GM18909 (cell line): Measurements from ENCODE around the gene MKNK2.

Source experiments
- ATAC-seq: cut with Tn5 transposase; IDR thresholded peaks from one replicate; pipeline ENCODE4 v1.9.1; 2021; ENCODE audit warnings: mild to moderate bottlenecking; ENCODE audit not compliant: unreplicated experiment, poor library complexity

The MKNK2 gene

DNA sequence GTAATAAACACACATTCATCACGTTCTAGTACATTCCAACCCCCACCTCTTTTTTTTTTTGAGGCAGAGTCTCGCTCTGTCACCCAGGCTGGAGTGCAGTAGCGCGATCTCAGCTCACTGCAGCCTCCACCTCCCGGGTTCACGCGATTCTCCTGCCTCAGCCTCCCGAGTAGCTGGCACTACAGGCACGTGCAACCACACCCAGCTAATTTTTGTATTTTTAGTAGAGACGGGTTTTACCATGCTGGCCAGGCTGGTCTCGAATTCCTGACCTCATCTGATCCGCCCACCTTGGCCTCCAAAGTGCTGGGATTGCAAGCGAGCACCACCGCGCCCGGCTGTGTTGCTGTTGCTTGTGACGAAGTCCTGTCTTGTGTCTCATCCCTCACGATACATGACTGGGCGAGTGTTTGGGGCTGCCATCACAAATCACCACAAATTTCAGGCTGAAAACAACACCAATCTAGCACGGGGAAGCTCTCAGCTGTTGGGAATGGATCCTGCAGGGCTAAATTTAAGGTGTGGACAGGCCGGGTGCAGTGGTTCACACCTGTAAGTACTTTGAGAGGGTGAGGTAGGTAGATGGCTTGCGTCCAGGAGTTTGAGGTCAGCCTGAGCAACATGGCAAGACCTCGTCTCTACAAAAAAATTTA, 29.4 kb upstream of the MKNK2 start:
- ATAC-seq = no peak

DNA sequence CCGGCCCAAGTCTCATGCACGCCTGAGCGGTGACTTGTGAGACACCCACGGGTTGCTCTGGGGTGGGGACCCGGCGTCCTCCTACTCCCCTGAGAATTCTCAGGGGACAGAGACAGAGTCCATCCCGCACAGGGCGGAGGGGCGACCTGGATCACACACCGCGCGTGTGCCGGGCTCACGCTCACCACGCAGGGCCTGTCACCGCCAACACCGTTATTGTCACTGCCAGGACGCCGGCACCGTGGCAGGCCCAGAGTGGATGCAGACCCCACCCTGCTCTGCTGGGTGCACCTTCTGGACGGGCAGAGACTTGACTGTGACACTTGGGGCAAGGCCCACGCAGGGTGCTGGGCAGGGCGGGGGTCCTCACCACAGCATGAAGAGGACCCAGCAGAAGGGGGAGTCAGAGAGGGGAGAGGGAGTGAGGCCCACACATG, 28.8 kb upstream of the MKNK2 start:
- ATAC-seq = no peak

DNA sequence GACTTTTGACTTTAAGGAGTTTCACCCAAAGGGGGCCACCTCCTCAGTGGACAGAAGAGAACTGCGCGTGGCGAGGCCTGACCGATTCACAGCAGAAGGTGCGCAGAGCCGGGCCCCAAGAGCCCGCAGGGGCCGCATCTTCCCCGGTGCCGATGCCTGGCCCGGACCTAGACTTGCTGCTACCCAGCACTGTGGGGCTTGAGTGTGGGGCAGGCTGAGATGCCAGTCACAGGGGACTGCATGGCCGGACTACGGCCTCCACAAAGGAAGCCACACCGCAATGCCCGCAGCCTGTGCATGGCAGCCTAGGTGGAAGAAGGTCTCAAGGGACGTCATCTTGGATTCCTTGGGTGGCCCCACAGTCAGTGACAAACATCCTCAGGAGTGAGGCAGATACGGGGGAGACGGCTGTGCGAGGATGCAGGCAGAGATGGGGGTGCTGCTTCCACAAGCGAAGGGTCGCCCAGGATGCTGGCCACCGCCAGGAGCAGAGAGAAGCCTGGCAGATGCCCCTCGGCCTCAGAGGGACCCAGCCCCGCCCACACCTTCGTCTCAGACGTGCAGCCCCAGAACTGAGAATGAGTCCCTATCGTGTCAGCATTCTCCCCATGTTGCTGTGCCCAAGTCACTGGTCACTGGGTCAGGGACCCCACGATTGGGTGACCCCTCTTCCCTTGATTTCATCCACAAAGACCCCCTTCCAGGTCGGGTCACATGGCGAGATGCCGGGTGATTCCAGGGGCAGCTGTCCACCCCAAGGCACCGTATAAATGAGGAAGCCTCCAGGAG, 28.2 kb upstream of the MKNK2 start:
- no peak for ATAC-seq

DNA sequence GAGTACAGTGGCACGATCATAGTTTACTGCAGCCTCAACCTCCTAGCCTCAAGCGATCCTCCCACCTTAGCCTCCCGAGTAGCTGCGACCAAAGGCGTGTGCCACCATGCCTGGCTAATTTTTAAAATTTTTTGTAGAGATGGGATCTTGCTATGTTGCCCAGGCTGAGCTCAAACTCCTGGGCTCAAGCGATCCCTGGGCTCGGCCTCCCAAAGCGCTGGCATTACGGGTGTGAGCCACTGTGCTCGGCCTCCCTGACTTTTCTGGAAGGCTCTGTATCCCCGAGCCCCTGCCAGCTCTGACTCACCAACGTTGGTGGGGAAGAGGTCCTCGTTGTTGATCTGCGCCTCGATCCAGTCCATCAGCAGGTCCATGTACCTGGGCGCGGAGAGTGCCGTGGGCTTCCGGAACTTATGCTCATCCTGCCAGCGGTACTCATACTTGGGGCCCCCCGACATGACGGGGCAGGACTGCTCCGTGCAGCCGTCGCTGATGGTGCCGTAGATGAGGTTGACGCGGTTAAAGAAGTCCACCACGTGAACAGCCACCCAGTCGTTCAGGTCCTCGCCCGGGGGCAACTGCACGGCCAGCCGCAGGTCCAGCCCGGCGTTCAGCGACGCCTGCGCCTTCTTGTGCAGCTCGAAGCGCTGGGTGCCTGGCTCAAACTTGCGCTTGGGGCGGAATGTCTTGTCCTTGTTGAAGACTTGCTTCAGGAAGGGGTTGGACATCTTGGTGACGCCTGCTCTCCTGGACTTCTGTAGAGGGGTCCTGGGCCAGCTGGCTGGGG, 27.0 kb upstream of the MKNK2 start:
- ATAC-seq = no peak

DNA sequence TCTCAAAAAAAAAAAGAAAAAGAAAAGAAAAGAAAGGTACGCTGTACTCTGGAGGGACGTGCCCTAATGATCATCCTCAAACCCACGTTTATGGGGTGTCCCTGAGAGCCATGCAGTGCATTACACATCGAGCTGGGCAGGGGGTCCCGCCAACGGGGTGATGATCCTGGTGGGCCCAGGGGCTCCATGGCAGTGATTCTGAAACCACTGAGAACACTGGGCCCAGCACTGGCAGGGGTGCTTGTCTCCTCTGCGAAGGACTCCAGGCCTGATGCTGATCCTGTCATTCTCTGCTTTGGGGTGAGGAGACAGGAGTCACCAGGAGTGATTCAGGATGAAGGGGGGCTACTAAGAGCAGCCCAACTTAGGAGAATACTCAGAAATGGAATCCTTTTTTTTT, 26.4 kb upstream of the MKNK2 start:
- ATAC-seq = no peak

DNA sequence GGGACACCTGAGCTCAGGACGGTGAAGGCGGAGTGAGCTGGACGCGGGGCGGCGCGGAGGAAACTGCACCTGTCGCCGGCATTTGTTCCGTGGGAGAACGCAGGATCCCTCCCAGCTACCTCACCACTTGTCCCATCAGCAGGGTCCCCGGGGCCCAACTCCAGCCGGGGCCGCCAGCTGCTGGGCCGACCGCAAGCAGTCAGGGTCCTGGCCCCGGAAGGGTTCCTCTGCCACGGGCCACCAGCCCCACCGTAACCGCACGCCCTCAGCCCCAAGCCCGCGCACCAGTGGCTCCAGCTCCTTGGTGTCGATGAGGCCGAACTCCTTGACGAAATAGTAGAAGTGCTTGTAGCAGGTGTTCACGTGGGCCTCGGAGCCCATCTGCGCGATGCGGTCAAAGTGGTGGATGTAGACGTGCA, 25.5 kb upstream of the MKNK2 start:
- ATAC-seq = no peak

DNA sequence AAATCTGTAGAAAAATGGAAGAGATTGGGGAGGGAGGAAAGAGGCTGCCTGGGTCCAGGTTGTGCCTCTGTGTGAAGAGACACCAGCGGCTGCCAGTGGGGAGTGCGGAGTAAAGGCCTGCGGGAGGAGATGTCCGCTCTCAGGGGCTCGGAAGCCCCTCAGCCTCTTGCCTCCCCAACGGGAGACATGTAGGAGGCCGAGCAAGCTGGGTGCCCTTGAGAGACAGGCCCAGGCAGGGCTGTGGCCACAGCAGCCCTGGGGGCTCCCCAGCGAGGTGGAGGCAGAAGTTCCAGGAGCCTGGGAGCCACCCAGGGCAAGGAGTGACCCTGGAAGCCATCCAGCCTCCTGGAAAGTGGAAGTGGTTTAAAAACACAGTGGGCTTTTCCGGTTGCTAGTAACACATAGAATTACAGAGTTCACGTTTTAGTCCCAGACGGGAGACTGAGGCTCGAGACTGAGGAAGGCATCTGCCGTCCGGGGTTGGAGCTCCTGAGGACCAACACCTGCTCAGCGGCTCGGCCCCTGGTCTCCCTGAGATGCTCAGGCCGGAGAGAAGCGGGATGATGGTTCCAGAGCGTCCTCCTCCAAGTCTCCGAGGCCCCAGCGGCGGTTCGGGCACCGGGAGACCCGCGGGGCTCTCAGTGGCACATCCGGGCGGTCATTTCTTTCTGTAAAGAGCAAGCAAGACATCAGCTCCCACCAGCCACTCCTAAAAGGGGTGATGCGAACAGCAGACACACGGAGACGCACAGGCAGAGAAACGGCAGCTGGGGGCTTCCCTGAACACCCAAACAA, 21.9 kb upstream of the MKNK2 start:
- ATAC-seq = no peak

DNA sequence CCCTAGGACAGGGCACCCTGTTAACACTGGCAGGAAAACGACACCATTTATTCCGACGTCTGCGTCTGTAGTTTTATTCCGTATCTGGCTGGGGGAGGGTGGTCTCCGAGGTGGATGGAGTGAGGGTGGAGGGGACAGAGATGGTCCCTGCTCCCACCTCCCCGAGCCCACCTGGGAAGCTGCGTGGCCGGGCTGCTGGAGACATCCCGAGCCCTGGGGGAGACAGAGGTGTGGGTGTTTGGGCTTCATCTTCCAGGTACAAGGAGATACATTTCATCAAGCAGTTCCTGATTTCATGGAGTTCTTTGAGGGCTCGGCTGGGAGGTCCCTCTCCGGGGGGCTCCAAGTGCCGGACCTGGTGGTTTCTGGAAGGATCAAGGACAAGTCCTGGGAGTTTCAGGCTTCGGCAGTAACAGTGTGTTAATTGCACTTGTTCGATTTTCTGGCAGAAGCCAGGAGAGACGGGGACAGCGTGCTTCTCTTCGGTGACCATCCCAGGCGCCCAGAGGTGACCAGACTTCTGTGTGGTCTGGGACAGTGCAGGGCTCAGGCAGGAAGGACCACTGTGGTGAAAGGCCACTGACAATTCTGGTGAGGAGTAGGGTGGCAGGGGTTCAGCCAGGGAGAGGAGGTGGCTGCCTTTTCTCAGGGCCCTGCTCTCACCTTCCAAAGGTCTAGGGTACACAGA, 20.1 kb upstream of the MKNK2 start:
- ATAC-seq = no peak

DNA sequence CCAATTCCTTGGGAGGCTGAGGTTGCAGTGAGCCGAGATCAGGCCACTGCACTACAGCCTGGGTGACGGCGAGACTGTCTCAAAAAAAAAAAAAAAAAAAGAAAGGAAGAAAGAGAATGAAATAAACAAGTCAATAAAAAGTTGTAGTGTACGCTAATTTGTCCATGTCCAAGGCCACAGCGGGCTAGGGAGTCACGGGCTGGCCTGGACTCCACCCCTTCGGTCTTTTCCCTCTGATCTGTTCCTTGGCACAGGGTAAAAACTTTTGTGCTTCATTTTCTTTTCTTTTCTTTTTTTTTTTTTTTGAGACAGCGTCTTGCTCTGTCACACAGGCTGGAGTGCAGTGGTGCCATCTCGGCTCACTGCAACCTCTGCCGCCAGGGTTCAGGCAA, 19.4 kb upstream of the MKNK2 start:
- no peak for ATAC-seq

DNA sequence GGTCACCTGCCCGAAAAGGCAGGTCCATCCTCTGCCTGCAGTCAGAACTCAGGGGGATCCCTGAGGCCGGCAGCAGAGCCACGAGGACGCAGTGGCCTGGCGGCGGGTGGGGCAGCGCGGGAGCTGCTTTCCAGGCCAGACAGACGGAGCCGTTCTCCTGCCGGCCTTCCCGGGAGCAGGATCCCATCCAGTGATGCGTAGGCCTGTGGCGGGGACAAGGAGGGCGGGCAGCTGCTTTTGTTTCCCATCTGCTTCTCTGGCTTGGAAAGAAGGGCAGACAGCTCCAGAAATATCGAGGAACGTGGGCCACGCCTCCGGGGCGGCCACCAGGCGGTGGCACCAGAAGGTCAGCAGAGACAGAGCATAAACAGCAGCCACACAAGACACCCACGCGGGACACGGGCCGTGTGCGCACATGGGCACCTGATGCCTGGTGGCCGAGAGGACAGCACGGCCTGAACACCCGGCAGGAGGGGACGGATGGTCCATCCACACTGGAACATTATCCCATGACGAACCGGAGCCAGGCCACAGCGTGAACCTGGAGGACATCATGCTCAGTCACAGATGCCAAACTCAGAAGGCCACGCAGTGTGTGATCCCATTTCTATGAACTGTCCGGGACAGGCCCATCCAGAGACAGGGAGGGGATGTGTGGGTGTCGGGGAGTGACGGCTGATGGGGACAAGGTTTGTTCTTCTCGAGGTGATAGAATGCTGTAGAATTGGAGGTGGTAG, 13.9 kb upstream of the MKNK2 start:
- no peak for ATAC-seq

DNA sequence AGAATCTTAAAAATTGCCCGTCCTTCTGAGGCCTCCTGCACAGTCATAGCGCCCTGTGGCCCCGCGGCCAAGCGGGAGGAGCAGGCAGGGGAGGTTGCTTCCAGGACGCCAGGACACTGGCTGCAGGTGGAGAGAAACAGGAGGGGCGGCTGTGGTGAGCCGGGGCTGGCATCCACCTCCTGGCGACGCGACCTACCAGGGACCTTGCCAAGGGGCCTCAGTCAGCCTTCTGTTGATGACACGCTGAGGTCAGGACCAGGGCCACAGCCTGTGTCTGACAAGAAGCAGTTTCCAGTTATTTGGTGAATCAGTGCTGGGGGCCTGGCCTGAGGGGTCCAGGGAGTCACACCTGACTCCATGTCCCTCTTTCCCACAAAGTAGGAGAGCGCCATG, 13.3 kb upstream of the MKNK2 start:
- no peak for ATAC-seq

DNA sequence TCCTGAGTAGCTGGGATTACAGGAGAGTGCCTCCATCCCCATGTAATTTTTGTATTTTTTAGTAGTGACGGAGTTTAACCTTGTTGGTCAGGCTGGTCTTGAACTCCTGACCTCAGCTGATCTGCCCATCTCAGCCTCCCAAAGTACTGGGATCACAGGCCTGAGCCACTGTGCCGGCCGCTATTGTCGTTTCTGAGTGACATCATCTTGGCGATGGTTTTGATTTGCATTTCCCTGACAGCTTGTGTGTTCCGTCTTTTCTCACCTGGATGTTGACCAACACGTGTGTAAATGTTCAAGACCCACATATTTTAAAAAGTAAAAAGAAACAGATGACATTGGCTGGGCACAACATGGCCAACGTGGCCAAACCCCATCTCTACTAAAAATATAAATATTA, 12.8 kb upstream of the MKNK2 start:
- no peak for ATAC-seq

DNA sequence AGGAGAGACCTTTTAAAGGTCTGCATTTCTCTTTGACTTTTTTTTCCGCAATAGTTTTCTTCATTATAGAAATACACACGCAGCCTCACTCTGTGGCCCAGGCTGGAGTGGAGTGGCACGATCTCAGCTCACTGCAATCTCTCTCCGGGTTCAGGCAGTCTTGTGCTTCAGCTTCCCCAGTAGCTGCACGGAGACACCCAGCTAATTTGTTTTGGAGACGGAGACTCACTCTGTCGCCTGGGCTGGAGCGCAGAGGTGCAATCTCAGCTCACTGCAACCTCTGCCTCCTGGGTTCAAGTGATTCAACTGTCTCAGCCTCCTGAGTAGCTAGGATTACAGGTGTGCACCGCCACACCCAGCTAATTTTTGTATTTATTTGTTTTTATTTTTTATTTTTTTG, 11.7 kb upstream of the MKNK2 start:
- no peak for ATAC-seq

DNA sequence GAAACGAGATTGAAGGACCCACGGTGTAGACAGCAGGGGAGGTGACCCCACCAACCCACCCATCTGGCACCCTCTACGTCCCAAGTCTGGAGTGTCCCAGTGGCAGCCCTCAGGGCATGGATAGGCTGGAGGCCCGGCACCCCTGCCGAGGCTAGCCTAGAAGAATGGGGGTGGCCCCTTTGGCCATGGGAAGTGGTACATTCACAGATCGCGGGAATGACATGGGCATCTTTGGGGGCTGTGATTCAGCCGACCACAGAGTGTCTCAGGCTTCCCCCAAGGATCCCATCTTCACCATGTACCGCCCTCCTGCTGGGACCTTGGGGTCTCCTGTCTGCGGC, 11.3 kb upstream of the MKNK2 start:
- no peak for ATAC-seq

DNA sequence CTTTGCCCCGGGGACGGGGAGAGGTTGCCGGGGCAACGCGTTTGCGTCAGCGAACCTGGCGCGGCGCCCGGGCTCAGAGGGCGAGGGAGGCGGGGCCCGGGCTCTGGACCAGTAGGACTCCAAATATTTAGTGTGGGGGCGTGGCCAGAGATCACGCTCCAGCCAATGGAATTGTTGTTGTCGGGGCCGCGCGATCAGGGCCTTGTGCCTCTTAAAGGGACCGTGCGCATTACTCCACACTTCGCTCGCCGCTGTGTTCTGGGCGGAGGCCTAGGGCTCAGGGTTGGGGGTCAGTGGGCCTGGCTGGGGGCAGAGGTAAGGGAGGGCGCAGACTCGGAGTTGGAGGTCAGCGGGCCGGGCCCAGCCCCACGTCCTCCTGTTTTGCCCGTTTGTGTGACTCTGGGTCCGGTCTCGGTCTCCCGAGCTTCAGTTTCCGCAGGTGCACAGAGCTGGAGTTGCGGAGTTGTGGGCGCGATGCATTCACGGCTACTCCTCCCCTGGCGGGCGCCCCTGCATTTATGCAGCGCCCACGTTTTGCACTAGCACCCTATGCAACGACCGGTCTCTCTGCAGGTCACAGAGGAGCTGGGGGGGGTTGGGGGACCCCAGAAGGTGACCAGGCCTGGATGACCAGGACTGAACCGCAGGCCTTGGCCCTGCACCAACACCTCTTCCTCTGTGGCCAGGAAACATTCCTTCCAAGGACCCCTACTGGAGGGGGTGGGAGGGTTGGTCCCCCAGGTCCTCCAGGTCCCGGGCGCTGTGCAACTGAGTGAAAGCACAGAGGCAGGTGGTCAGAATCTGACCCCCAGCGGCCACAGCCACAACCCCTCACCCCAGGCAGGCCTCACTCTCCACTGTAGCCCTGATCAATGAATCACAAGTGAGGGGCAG, 10.7 kb upstream of the MKNK2 start:
- ATAC-seq = peak; percentile 81

DNA sequence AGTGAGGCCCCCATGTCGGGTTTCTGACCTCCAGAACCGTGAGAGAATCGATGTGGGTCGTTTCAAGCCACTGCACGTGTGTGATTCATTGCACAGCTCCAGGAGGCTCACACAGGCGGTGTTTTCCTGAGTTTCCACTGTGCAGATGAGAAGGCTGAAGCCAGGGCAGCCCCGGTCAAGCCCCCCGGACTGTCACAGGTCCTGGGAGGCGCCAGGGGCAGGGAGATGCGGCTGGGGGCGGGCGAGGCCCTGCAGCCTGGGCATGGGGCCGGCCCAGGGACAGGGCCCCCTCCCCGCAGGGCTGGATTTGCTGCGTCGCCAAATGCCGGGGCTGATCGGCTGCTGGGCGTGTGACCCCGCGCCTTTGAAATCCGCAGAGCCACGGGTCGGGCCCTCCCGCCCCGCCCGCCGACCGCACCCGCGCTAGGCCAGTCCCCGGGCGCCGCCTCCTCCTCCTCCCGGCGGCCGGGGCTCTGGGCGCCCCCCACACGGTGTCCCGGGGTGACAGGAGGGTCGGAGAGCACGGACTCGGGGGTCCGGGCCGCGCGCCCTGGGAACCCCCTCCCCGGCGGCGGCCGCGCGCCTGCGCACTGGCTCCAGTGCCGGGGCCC, 9.9 kb upstream of the MKNK2 start:
- ATAC-seq = peak; percentile 22

DNA sequence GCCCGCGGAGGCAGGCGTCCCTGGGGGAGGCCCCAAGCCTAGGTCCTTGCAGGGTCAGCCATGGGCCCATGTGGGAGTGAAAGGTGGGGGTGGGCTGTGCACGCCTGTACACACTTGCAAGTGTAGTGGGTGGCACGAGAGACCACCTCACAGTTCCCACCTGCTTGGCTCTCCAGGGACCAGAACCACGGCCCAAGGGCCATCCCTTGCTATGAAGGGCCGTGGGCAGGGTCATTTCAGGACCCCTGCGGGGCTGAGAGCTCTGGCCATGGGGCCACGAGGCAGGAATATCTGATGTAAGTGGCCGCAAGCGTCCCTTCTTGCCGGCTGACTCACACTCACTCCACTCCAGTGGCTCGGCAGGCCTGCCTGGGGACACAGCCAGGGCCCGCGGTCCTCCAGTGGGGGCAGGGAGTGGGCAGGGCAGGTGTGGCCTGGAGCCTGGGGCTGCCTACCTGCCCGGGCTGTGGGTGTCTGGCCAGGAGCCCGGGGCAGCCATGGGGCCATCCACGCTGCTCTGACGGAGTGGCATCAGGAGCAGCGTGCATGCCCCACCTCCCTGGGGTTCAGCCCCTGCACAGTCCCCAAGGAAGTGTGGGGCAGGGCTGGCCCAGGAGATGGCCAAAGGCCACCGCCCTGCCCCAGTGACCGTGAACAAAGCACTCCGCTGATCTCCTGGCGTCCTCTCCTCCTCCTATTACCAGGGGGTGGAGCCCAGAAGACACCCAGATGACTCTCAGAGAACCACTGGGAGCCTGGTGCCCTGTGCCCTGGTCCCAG, 8.6 kb upstream of the MKNK2 start:
- ATAC-seq = no peak
